Testis (tissue), 3 donors: ENCODE results near the gene ALDOB. TPM values are rescaled to one million over a fixed set of nuclear protein-coding genes. Genes with fewer than 3 reads are reported as not detected.

Experiments used
- DNase-seq: peaks from one replicate; pipeline ENCODE4 v3.0.0-alpha.2; 2019
- H3K27ac ChIP-seq, 2 donors: fragments of 200-600 bp; sonication (generic); one replicate each; pipeline ENCODE4 v1.5.1; 2019
- H3K27me3 ChIP-seq: fragments of 200-600 bp; sonication (generic); one replicate; pipeline ENCODE4 v1.5.1; 2019
- H3K36me3 ChIP-seq: fragments of 200-600 bp; sonication (generic); one replicate; pipeline ENCODE4 v1.5.1; 2017; ENCODE audit warnings: low read depth; ENCODE audit errors: missing control alignments
- H3K4me1 ChIP-seq: fragments of 200-600 bp; sonication (generic); one replicate; pipeline ENCODE4 v1.5.1; 2019
- H3K4me3 ChIP-seq, 2 donors: fragments of 200-600 bp; sonication (generic); one replicate each; pipeline ENCODE4 v1.5.1; 2017 to 2019
- H3K9me3 ChIP-seq: fragments of 200-600 bp; sonication (generic); one replicate; pipeline ENCODE4 v1.5.1; 2017
- CTCF ChIP-seq, 3 experiments: fragments of 450-650 bp in 2 of 3; fragments of 200-600 bp in 1 of 3; sonication (generic) in 1 of 3; IDR thresholded peaks; one replicate each; pipeline ENCODE4 v1.5.1; 2016 to 2019; ENCODE audit warnings: antibody characterized with exemption in 3 of 3, mild to moderate bottlenecking in 2 of 3, moderate library complexity in 1 of 3
- POLR2A ChIP-seq: fragments of 450-650 bp; IDR thresholded peaks from one replicate; pipeline ENCODE4 v1.6.1; 2017; ENCODE audit warnings: antibody characterized with exemption, mild to moderate bottlenecking, moderate library complexity
- WGBS, 2 donors: methylation state at CpG; one replicate each; pipeline ENCODE4 v1.1.5; 2018; 5-methylcytosine and 5-hydroxymethylcytosine counted together
- intact Hi-C: fragments of 100-400 bp; cut with DNase I; formaldehyde crosslinking; loops from one replicate; pipeline ENCODE4 v1.15.1; 2023; ENCODE audit warnings: low total_unique reads
- polyA plus RNA-seq: library from polyadenylated mRNA; stranded (reverse); fragments of 350-450 nt; fragmentation: Illumina TruSeq; extraction: RNeasy Lipid Tissue Mini Kit (QIAGEN cat#74804); gene quantifications from one replicate; pipeline ENCODE4 v1.2.3, GENCODE V29; 2014; ENCODE audit warnings: low read depth, low replicate concordance; ENCODE audit not compliant: insufficient read depth
- total RNA-seq, 2 donors: library from RNA; depleted of rRNA; stranded (reverse); fragments of >200 nt; gene quantifications; one replicate each; pipeline ENCODE4 v1.2.3, GENCODE V29; 2016

ALDOB gene
- total and polyA plus RNA-seq, 3 donors from 2014 or later, result 0.79 to 1.9 TPM; not detected in 1

DNA sequence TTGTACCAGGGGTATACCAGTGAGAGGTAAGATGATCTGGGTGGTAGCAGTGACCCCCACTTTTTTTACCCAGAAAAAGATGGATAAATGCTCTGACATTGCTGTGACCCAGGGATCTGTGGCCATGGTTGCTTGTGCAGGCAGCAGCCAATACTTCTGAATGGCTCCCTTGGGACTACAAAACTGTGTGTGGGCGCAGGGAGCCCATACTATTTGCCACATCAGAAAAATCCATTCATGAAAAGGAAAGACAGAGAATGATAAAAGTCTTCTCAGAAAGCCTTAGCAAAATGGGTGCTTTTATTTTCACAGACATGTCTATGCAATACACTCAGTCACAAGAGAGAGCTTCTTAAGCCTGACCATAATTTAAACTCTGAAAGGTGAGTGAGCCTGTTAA lies 37.3 kb upstream of the ALDOB start:
- no peaks in the 10 kb centered on the region for H3K27me3 ChIP-seq
- no peak for DNase-seq
- H3K4me3 ChIP-seq, result no peak overlapping the region
- no peaks in the 10 kb centered on the region for H3K36me3 ChIP-seq
- TF ChIP-seq CTCF (IDR thresholded peaks at IDR 0.05) (no peak), POLR2A (no peak)
- intact Hi-C loops, result no loop called here
- WGBS, 2 donors, result 86 to 100% methylated on average over 1 of the region's 1 CpG
- no peaks in the 10 kb centered on the region for H3K4me1 ChIP-seq
- no peak overlapping the region for H3K27ac ChIP-seq
- H3K9me3 ChIP-seq, result no peaks in the 10 kb centered on the region

GRCh38 chr9:101470929-101471328 lies 35.4 kb upstream of the ALDOB start:
- Histone ChIP-seq H3K4me3 (no peak overlapping the region), H3K36me3 (no peaks in the 10 kb centered on the region), H3K27me3 (no peaks in the 10 kb centered on the region), H3K9me3 (no peaks in the 10 kb centered on the region), H3K27ac (no peak overlapping the region), H3K4me1 (no peaks in the 10 kb centered on the region)
- TF ChIP-seq POLR2A, result no peak
- no peak for TF ChIP-seq CTCF (IDR thresholded peaks at IDR 0.05)
- no peak for DNase-seq
- WGBS, 2 donors, result 88 to 91% methylated on average over 3 of the region's 3 CpGs
- intact Hi-C loops, result no loop called here

GRCh38 chr9:101470021-101470420 lies 34.4 kb upstream of the ALDOB start:
- no peaks in the 10 kb centered on the region for H3K4me1 ChIP-seq
- TF ChIP-seq CTCF (IDR thresholded peaks at IDR 0.05) (no peak), POLR2A (no peak)
- H3K27ac ChIP-seq, result no peak overlapping the region
- H3K9me3 ChIP-seq, result no peaks in the 10 kb centered on the region
- no peak for DNase-seq
- intact Hi-C loops, result no loop called here
- no peaks in the 10 kb centered on the region for H3K27me3 ChIP-seq
- H3K4me3 ChIP-seq, result no peak overlapping the region
- H3K36me3 ChIP-seq, result no peaks in the 10 kb centered on the region
- 89 to 91% methylated on average over 3 of the region's 3 CpGs for whole genome bisulfite sequencing, 2 donors

DNA sequence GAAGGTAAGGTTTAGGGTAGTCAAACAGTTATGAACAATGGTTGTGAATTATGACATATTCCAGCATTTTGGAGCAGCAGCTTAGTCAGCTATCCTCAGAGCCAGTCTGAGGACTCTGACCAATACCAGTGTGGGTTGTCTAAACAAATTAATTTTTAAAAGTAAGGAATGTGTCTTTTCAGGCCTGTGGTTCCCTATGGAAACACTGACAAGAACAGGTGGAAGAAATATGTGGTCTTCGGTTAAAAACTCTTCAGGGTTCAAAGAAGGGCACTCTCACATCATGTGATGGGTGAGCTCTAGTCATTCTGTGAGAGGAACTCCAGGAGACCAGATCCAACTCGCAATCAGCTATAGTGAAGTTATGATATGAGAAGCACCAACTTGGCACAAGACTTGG lies 33.5 kb upstream of the ALDOB start:
- no peaks in the 10 kb centered on the region for H3K9me3 ChIP-seq
- H3K27ac ChIP-seq, result no peak overlapping the region
- intact Hi-C loops, result loop anchor here (10.0 kb wide), 2 partner anchors 56 to 84 kb away; partner anchors contain the start of gene BAAT
- no peaks in the 10 kb centered on the region for H3K36me3 ChIP-seq
- TF ChIP-seq CTCF (IDR thresholded peaks at IDR 0.05), result no peak
- TF ChIP-seq POLR2A, result no peak
- DNase-seq, result no peak
- no peak overlapping the region for H3K4me3 ChIP-seq
- H3K27me3 ChIP-seq, result no peaks in the 10 kb centered on the region
- H3K4me1 ChIP-seq, result no peaks in the 10 kb centered on the region
- WGBS, 2 donors, result 83 to 89% methylated on average over 2 of the region's 2 CpGs

GRCh38 chr9:101468116-101468515 lies 32.5 kb upstream of the ALDOB start:
- Histone ChIP-seq H3K27me3 (no peaks in the 10 kb centered on the region), H3K4me1 (no peaks in the 10 kb centered on the region), H3K4me3 (no peak overlapping the region), H3K36me3 (no peaks in the 10 kb centered on the region), H3K9me3 (no peaks in the 10 kb centered on the region), H3K27ac (no peak overlapping the region)
- 74 to 100% methylated on average over 1 of the region's 1 CpG for WGBS, 2 donors
- intact Hi-C loops, result loop anchor here (10.0 kb wide), 2 partner anchors 57 to 83 kb away; partner anchors contain the start of gene BAAT
- DNase-seq, result no peak
- no peak for TF ChIP-seq POLR2A
- no peak for TF ChIP-seq CTCF (IDR thresholded peaks at IDR 0.05)
